ENCODE data around the gene SP7. TPM values are rescaled to one million over a fixed set of nuclear protein-coding genes. Genes with fewer than 3 reads are reported as not detected.

SP7 gene
- total RNA-seq, 1 experiment from 2014 or later: not detected

DNA sequence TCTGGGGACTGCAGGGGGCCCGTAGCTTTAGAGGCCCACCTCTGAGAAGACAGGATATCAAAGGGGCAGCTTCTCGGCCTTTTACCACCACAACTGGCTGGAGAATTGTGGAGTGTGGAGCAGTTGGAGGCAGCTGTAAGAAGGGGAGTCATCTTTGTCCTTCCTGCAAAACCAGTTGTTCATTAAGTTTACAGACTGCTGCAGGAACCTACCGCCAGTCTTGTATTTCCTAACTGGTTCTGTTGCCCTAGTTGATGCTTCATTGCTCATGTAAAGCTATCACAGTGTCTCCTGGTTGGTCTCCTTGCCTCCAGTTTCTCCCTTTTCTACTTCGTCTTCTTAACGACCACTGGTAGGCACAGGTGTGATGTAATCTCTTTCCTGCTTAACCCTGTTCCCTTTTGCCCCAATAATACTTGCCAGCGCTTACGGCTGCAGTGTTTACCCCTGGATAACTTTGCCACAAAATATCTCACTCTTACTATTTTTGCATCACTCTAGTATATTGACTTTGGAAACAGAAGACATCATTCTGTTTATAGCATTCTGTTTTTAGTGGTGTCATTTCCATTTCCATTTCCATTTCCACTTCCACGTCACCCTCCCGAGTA is 56.2 kb downstream of the SP7 start:
- Histone ChIP-seq H2BK20ac (ENCODE audit: low read depth, low read length, poor library complexity, severe bottlenecking) (no peak overlapping the region), H3K4me2 (ENCODE audit: insufficient read depth, insufficient read length, low read length) (no peak overlapping the region), H3K27me3 (ENCODE audit: insufficient read depth, low read length) (no peaks in the 10 kb centered on the region), H3K23ac (ENCODE audit: insufficient read length, low read depth, low read length) (no peak overlapping the region), H3K23me2 (ENCODE audit: insufficient read length, low read depth, low read length, poor library complexity, severe bottlenecking) (no peaks in the 10 kb centered on the region), H2BK120ac (ENCODE audit: low read depth, low read length, poor library complexity, severe bottlenecking) (no peak overlapping the region), H3K9ac (ENCODE audit: extremely low read depth, insufficient read length, low read length) (no peak overlapping the region), H3K27ac (ENCODE audit: insufficient read length, low read depth, low read length) (no peak overlapping the region), H3K4me1 (ENCODE audit: insufficient read depth, low read length) (no peaks in the 10 kb centered on the region), H4K8ac (replicated peaks; ENCODE audit: insufficient read length, low read depth, low read length) (no peak overlapping the region), H2BK15ac (ENCODE audit: low read depth, low read length) (no peak overlapping the region), H3T11ph (ENCODE audit: low read length) (no peak overlapping the region), H2AK5ac (ENCODE audit: insufficient read length, low read length) (no peak overlapping the region), H2AFZ (ENCODE audit: low read length) (no peak overlapping the region), H3K79me1 (ENCODE audit: insufficient read depth, low read depth, low read length, poor library complexity, severe bottlenecking) (no peaks in the 10 kb centered on the region), H4K20me1 (ENCODE audit: control insufficient read depth, insufficient read depth, insufficient read length) (no peaks in the 10 kb centered on the region), H3K56ac (ENCODE audit: insufficient read length, low read depth, low read length) (no peak overlapping the region), H3K79me2 (ENCODE audit: insufficient read depth, low read length) (no peaks in the 10 kb centered on the region), H2BK12ac (ENCODE audit: insufficient read length, low read depth, low read length) (no peak overlapping the region), H3K14ac (ENCODE audit: insufficient read depth, low read length) (no peak overlapping the region), H3K18ac (ENCODE audit: insufficient read length, low read depth, low read length) (no peak overlapping the region), H4K91ac (ENCODE audit: insufficient read length, low read depth, low read length) (no peak overlapping the region), H4K5ac (ENCODE audit: insufficient read length, low read depth, low read length) (no peak overlapping the region), H3K9me3 (ENCODE audit: control insufficient read depth, low read depth, low read length) (no peaks in the 10 kb centered on the region), H2BK5ac (ENCODE audit: insufficient read length, low read length) (no peak overlapping the region), H3K4ac (ENCODE audit: low read depth, low read length) (no peak overlapping the region)
- no peak overlapping the region; a peak in 1 of 5 replicates for H3K4me3 Mint-ChIP-seq
- TF ChIP-seq, protein P1, sequence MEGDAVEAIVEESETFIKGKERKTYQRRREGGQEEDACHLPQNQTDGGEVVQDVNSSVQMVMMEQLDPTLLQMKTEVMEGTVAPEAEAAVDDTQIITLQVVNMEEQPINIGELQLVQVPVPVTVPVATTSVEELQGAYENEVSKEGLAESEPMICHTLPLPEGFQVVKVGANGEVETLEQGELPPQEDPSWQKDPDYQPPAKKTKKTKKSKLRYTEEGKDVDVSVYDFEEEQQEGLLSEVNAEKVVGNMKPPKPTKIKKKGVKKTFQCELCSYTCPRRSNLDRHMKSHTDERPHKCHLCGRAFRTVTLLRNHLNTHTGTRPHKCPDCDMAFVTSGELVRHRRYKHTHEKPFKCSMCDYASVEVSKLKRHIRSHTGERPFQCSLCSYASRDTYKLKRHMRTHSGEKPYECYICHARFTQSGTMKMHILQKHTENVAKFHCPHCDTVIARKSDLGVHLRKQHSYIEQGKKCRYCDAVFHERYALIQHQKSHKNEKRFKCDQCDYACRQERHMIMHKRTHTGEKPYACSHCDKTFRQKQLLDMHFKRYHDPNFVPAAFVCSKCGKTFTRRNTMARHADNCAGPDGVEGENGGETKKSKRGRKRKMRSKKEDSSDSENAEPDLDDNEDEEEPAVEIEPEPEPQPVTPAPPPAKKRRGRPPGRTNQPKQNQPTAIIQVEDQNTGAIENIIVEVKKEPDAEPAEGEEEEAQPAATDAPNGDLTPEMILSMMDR (conservative IDR thresholded peaks at IDR 0.05): no peak
- no peaks in the 10 kb centered on the region; the same call in 1 of the 2 replicates for H3K27me3 Mint-ChIP-seq (ENCODE audit: low read depth)
- DNase-seq: no peak
- no peak overlapping the region for H3K27ac Mint-ChIP-seq
- no peaks in the 10 kb centered on the region for H3K9me3 Mint-ChIP-seq
- H3K36me3 Mint-ChIP-seq (ENCODE audit: insufficient read depth in 1 of 3, low read depth in 3 of 3): peaks cover 53 to 88% (median 87%) of the 10 kb centered on the region in 3 experiments; a peak in 6 of 7 replicates
- no CpG with 5 or more reads among the region's 9 CpGs for WGBS (ENCODE audit: extremely low coverage, insufficient read length, low lambda C conversion rate)
- H3K4me1 Mint-ChIP-seq: no peaks in the 10 kb centered on the region
